GM18505 (cell line): ENCODE results near the gene SMS.
"Not testable (repeated sequence)": the region's sequence is repeated elsewhere in the genome, so short reads cannot be mapped to it uniquely, and the experiment has no call there.

Experiments used
- ATAC-seq: cut with Tn5 transposase; IDR thresholded peaks from one replicate; pipeline ENCODE4 v1.9.1; 2021; ENCODE audit not compliant: unreplicated experiment
- POLR2A ChIP-seq: IDR thresholded peaks from 4 replicates; pipeline ENCODE4 v1.6.1; 2011; ENCODE audit warnings: borderline replicate concordance; ENCODE audit not compliant: insufficient read depth, insufficient read length; ENCODE audit errors: extremely low read depth

SMS gene

DNA sequence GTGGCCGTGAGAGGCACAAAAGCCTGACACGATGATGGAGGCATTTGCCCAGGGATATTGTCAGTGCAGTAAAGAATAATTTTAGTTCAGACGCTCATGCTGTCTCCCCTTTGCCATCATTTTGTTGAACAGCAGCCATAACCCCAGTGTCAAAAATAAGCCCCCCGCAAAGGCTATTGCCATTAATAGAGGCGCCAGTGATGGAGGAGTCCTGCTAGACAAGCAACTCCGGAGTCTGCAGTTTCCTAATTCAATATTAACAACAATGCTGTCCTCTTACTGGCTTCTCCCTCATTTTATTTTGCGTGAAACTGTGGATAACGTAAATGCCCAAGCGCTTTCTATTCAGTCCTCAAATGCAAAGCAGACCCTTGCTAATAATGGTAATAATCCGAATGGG, 603 bp upstream of the SMS start:
- no peak for TF ChIP-seq POLR2A
- no peak for ATAC-seq

GRCh38 chrX:21943460-21944135, 3.1 kb downstream of the SMS start:
- no peak for ATAC-seq

GRCh38 chrX:21944136-21944615, 3.7 kb downstream of the SMS start:
- TF ChIP-seq POLR2A: no peak

More at GRCh38 chrX:21943460-21944135, 3.1 kb downstream of the SMS start:
- no peak for TF ChIP-seq POLR2A

GRCh38 chrX:21946925-21947641, 6.6 kb downstream of the SMS start:
- ATAC-seq: no peak
- TF ChIP-seq POLR2A: no peak

More at GRCh38 chrX:21944136-21944615, 3.7 kb downstream of the SMS start:
- no peak for ATAC-seq

- ATAC-seq: no peak
- no peak for TF ChIP-seq POLR2A
Measured at GRCh38 chrX:21947671-21948070, 7.2 kb downstream of the SMS start.

- ATAC-seq: no peak
- TF ChIP-seq POLR2A: no peak
Measured at GRCh38 chrX:21948897-21949578, 8.5 kb downstream of the SMS start.

GRCh38 chrX:21949689-21950088, 9.2 kb downstream of the SMS start:
- TF ChIP-seq POLR2A: no peak
- no peak for ATAC-seq

GRCh38 chrX:21950557-21950956, 10.0 kb downstream of the SMS start:
- ATAC-seq: not testable (repeated sequence)

GRCh38 chrX:21952624-21953023, 12.1 kb downstream of the SMS start:
- no peak for TF ChIP-seq POLR2A
- no peak for ATAC-seq

DNA sequence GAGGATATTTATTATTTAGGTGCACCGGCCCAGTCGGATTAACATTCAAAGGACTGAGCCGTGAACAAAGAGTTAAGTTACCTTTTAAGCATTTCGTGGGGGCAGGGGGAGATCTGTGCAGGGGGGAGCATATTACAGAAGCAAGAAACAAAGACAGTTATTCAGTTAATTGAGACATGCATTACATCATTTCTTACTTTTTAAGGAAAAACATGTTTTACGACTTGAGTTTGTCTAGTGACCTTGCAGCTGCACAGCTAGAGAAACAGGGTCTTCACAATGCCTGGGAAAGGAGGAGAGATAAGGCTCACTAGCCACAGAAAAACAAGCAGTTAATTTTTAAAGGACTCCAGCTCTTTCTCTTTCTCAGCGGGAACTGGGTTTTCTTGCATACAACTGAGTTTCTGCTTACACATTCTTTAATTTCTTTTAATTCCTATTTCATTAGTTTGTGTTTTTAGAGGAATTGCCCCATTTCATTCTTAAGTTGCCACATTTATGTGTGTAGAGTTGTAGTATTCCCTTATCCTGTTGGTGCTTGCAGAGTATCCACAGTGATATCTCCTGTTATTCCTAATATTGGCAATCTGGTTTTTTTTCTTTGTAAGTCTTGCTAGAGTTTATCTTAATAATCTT, 12.8 kb downstream of the SMS start:
- ATAC-seq: not testable (repeated sequence)

DNA sequence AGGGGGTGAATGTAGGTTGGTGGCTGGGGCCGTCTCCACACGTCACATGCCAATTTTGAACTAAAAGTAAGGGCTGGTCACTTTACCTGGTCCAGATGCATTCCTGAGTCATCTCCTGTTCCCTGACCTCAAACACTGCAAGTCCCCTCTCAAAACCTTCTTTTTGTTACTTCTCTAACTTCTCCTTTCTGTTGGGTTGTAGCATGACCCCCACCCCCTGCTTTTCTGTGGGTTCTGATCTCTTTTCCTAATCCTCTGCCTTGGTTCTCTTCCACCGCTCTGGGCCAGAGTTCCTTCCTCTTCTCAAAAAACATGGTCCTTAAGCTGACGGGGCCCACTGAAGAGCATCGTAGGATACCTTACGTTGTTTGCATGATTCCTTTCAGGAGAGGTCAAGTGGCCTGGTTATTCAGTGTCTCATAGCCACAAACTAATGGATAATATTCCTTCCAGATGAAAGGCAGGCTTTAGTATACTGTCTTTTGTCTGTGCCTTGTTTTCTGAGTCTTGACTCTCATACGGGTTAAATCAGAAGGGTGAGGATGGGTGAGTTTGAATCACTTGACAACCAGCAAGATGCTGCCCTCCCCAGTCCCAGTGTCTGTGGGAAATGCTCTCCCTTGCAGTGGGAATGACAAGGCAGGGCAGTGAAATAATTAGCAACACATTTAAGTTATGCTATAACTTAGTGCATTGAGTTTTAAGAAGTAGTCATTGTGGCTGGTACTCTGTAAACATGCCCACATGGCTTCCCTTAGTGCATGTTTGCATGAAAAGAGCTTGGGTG, 15.1 kb downstream of the SMS start:
- TF ChIP-seq POLR2A: no peak
- no peak for ATAC-seq

GRCh38 chrX:21956783-21957182, 16.3 kb downstream of the SMS start:
- no peak for TF ChIP-seq POLR2A
- no peak for ATAC-seq

GRCh38 chrX:21958187-21958586, 17.7 kb downstream of the SMS start:
- no peak for ATAC-seq
- TF ChIP-seq POLR2A: no peak

DNA sequence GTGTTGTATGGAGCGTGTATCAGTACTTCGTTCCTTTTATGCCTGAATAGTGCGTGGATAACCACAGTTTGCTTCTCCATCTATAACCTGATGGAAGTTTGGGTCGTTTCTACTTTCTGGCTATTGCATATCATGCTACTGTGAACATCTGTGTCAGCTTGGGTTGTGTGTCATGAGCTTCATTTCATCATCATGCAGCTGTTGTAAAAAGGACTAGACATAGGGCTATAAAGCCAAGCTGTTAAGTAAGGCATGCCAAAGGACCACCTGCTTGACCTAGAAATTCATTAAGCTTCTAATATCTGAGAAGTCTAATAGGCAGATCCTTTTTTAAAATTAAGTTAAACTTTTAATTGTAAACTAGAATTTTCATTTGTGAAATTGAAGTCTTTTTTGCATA, 18.4 kb downstream of the SMS start:
- no peak for ATAC-seq

More for the DNA sequence above, 18.4 kb downstream of the SMS start:
- no peak for TF ChIP-seq POLR2A
